Lower lobe of right lung (tissue), 2 donors: ENCODE data around the gene RALB. TPM values are rescaled to one million over a fixed set of nuclear protein-coding genes. Genes with fewer than 3 reads are reported as not detected.

ENCODE experiments used
- ATAC-seq, 2 donors: fragments of 200-7000 bp; cut with Tn5 transposase; one replicate each; pipeline ENCODE4 v1.9.1; 2020 to 2022; ENCODE audit warnings: mild to moderate bottlenecking in 2 of 2, moderate library complexity in 2 of 2
- DNase-seq: peaks from one replicate; pipeline ENCODE4 v3.0.0-alpha.2; 2020
- H3K27ac ChIP-seq: fragments of 200-600 bp; one replicate; pipeline ENCODE4 v1.8.0; 2022
- H3K27me3 ChIP-seq: fragments of 200-600 bp; one replicate; pipeline ENCODE4 v1.8.0; 2022; ENCODE audit warnings: low read depth
- H3K36me3 ChIP-seq: fragments of 200-600 bp; one replicate; pipeline ENCODE4 v1.8.0; 2022; ENCODE audit warnings: mild to moderate bottlenecking
- H3K4me1 ChIP-seq: fragments of 200-600 bp; one replicate; pipeline ENCODE4 v1.8.0; 2022
- H3K4me3 ChIP-seq: fragments of 200-600 bp; one replicate; pipeline ENCODE4 v1.8.0; 2022; ENCODE audit warnings: mild to moderate bottlenecking
- H3K9me3 ChIP-seq: fragments of 200-600 bp; one replicate; pipeline ENCODE4 v1.8.0; 2022
- CTCF ChIP-seq: fragments of 200-600 bp; IDR thresholded peaks from one replicate; pipeline ENCODE4 v1.8.0; 2022; ENCODE audit warnings: antibody characterized with exemption, mild to moderate bottlenecking
- intact Hi-C: fragments of 100-400 bp; cut with DNase I; formaldehyde crosslinking; loops from one replicate; pipeline ENCODE4 v1.11.0; 2022
- total RNA-seq: library from RNA; stranded (reverse); fragmentation: NEBNext Ultra II Directional; extraction: Animal tissue kit (Norgen Biotek cat#: 25700); gene quantifications from one replicate; pipeline ENCODE4 v1.2.1, GENCODE V29; 2021
- donor health status: DM: no; HTN: yes; CAD: no; lungs with severe emphysema.

The RALB gene
- total RNA-seq, 1 donor from 2014 or later = 65.8 TPM

DNA sequence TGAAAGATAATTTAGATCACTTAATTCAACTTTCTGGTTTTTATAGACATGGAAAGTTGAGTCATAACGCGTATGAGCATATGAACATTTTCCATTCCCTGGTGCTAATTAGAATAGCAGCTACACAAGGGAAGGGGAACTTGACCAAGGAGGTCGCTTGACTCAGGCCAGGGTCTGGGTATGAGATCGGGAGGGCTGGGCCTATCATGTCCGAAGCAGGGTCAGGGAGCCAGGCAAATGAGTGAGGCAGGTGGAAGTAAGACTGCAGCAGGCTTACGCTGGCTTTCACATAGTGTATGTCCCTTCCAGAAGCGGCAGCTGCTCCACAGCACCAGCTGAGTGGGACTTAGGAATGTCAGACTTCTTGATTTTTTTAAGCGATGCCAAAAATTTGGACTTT is 14.7 kb downstream of the RALB start:
- peaks cover 42% of the 10 kb centered on the region for H3K4me1 ChIP-seq
- intact Hi-C loops = no loop called here
- no peak for TF ChIP-seq CTCF
- no peak overlapping the region for H3K4me3 ChIP-seq
- no peak for ATAC-seq
- no peaks in the 10 kb centered on the region for H3K9me3 ChIP-seq
- H3K27me3 ChIP-seq = no peaks in the 10 kb centered on the region
- no peak for DNase-seq
- no peak overlapping the region for H3K27ac ChIP-seq
- no peaks in the 10 kb centered on the region for H3K36me3 ChIP-seq

- no peak overlapping the region for H3K4me3 ChIP-seq
- DNase-seq = no peak
- no peak for ATAC-seq
- H3K27me3 ChIP-seq = no peaks in the 10 kb centered on the region
- no peak for TF ChIP-seq CTCF
- intact Hi-C loops = no loop called here
- H3K27ac ChIP-seq = no peak overlapping the region
- H3K4me1 ChIP-seq = peaks cover 39% of the 10 kb centered on the region
- no peaks in the 10 kb centered on the region for H3K36me3 ChIP-seq
- no peaks in the 10 kb centered on the region for H3K9me3 ChIP-seq
Measured at GRCh38 chr2:120269076-120269744, 16.6 kb downstream of the RALB start.

- intact Hi-C loops = no loop called here
- ATAC-seq (no peak), DNase-seq (no peak)
- no peak for TF ChIP-seq CTCF
- H3K27ac ChIP-seq = no peak overlapping the region
- no peaks in the 10 kb centered on the region for H3K36me3 ChIP-seq
- H3K27me3 ChIP-seq = no peaks in the 10 kb centered on the region
- H3K4me1 ChIP-seq = peaks cover 32% of the 10 kb centered on the region
- no peak overlapping the region for H3K4me3 ChIP-seq
- no peaks in the 10 kb centered on the region for H3K9me3 ChIP-seq
Measured at GRCh38 chr2:120269816-120270215, 17.2 kb downstream of the RALB start.

DNA sequence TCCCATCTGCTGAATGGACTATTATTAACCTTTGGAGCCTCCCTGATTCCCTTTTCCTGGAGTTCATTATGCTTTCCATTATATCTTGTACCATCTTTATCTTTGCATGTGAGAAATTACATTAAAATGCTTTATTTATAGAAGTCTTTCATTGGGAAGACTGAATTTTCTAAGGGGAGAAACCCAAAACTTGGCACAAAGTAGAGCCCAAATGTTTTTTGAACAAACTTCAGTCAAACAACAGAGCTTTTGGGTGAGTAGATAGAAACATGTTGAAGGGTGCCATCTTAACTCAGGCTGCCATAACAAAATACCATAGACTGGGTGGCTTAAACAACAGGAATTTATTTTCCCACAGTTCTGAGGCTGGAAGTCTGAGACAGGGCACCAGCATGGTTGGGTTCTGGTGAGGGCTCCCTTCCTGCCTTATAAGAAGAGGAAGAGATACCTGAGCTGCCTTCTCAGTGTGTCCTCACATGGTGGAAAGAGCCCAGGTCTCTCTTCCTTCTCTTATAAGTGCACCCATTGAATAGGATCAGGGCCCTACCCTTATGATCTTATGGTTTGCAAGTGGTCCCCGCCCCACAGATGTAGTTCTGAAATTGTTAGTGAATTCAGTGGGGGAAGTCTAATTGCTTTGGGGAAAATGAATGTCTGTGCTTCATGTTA is 19.2 kb downstream of the RALB start:
- DNase-seq = no peak
- no peaks in the 10 kb centered on the region for H3K36me3 ChIP-seq
- H3K27me3 ChIP-seq = no peaks in the 10 kb centered on the region
- H3K9me3 ChIP-seq = no peaks in the 10 kb centered on the region
- no peak for ATAC-seq
- no peak for TF ChIP-seq CTCF
- no peak overlapping the region for H3K4me3 ChIP-seq
- H3K4me1 ChIP-seq = peaks cover 34% of the 10 kb centered on the region
- H3K27ac ChIP-seq = no peak overlapping the region
- intact Hi-C loops = no loop called here

- ATAC-seq (no peak), DNase-seq (no peak)
- no peaks in the 10 kb centered on the region for H3K27me3 ChIP-seq
- H3K27ac ChIP-seq = no peak overlapping the region
- H3K36me3 ChIP-seq = no peaks in the 10 kb centered on the region
- intact Hi-C loops = no loop called here
- no peaks in the 10 kb centered on the region for H3K9me3 ChIP-seq
- TF ChIP-seq CTCF = no peak
- H3K4me1 ChIP-seq = peaks cover 35% of the 10 kb centered on the region
- no peak overlapping the region for H3K4me3 ChIP-seq
Measured at GRCh38 chr2:120272763-120273481, 20.3 kb downstream of the RALB start.
